SK-N-SH (cell line): Measurements from ENCODE around the gene POU6F2. TPM values are rescaled to one million over a fixed set of nuclear protein-coding genes. Genes with fewer than 3 reads are reported as not detected.

Experiments
- CTCF ChIA-PET: fragments of 300-600, 350-600 bp; formaldehyde crosslinking; extraction: SDS; loops from one replicate; lab custom pipeline; 2021; lab: Yijun Ruan, JAX
- POLR2A ChIA-PET: fragments of 350-600 bp; sonication (Branson Sonifier 250); formaldehyde crosslinking; extraction: SDS; loops from one replicate; lab custom pipeline; 2020; ENCODE audit warnings: antibody characterized with exemption, inconsistent platforms; lab: Yijun Ruan, JAX
- DNase-seq: peaks from one replicate; pipeline ENCODE4 v3.0.0; 2012
- H2AFZ ChIP-seq: fragments of 200-600 bp; sonication (generic); 2 replicates; pipeline ENCODE4 v1.8.1; 2016; ENCODE audit warnings: antibody characterized with exemption, mild to moderate bottlenecking, low read depth
- H3F3A ChIP-seq: fragments of 200-600 bp; sonication (generic); replicated peaks from 2 replicates; pipeline ENCODE3; 2016; ENCODE audit warnings: antibody characterized with exemption, mild to moderate bottlenecking; ENCODE audit not compliant: insufficient read depth
- H3K27ac ChIP-seq, 2 experiments: fragments of 200-500 bp in 1 of 2; fragments of 200-600 bp in 1 of 2; sonication (Bioruptor generic) in 1 of 2; sonication (generic), shearing (Covaris generic) in 1 of 2; 2 replicates each; pipeline versions ENCODE4 v1.5.1 to v1.6.1; 2014 to 2016; ENCODE audit warnings: low read depth in 2 of 2, inconsistent platforms in 1 of 2, low read length in 1 of 2, mild to moderate bottlenecking in 1 of 2, mixed read lengths in 1 of 2
- H3K27me3 ChIP-seq: fragments of 200-600 bp; sonication (generic), shearing (Covaris generic); 2 replicates; pipeline ENCODE4 v1.6.1; 2016; ENCODE audit warnings: mixed run types; ENCODE audit not compliant: insufficient read depth
- H3K36me3 ChIP-seq, 2 experiments: fragments of 200-500 bp in 1 of 2; fragments of 200-600 bp in 1 of 2; sonication (Bioruptor generic) in 1 of 2; sonication (generic) in 1 of 2; replicated peaks in 1 of 2; 2 replicates each; pipeline versions ENCODE3 to v1.5.1; 2014 to 2016; ENCODE audit warnings: low read length in 1 of 2, mild to moderate bottlenecking in 1 of 2; ENCODE audit not compliant: insufficient read depth in 2 of 2, control insufficient read depth in 1 of 2
- H3K4me1 ChIP-seq, 2 experiments: fragments of 200-500 bp in 1 of 2; fragments of 200-600 bp in 1 of 2; sonication (Bioruptor generic) in 1 of 2; sonication (generic), shearing (Covaris generic) in 1 of 2; 2 replicates each; pipeline versions ENCODE4 v1.5.1 to v1.6.1; 2014 to 2016; ENCODE audit warnings: low read depth in 1 of 2, low read length in 1 of 2, mixed run types in 1 of 2; ENCODE audit not compliant: insufficient read depth in 2 of 2, control insufficient read depth in 1 of 2
- H3K4me2 ChIP-seq: fragments of 200-600 bp; sonication (generic), shearing (Covaris generic); 2 replicates; pipeline ENCODE4 v1.6.1; 2017; ENCODE audit warnings: mixed run types
- H3K4me3 ChIP-seq, 2 experiments: fragments of 200-500 bp in 1 of 2; fragments of 200-600 bp in 1 of 2; sonication (Bioruptor generic) in 1 of 2; sonication (generic), shearing (Covaris generic) in 1 of 2; 2 replicates each; pipeline versions ENCODE4 v1.5.1 to v1.8.1; 2014 to 2016; ENCODE audit warnings: low read depth in 2 of 2, inconsistent platforms in 1 of 2, low read length in 1 of 2, mild to moderate bottlenecking in 1 of 2, mixed read lengths in 1 of 2, moderate library complexity in 1 of 2
- H3K79me2 ChIP-seq: fragments of 200-600 bp; sonication (generic); 2 replicates; pipeline ENCODE4 v1.8.1; 2017; ENCODE audit warnings: mild to moderate bottlenecking; ENCODE audit not compliant: insufficient read depth
- H3K9ac ChIP-seq: fragments of 200-600 bp; sonication (generic); 2 replicates; pipeline ENCODE4 v1.6.1; 2017; ENCODE audit warnings: mixed run types
- H3K9me2 ChIP-seq: fragments of 200-600 bp; sonication (generic); 2 replicates; pipeline ENCODE4 v1.6.1; 2017; ENCODE audit warnings: mixed run types
- H3K9me3 ChIP-seq: fragments of 200-600 bp; sonication (generic); 2 replicates; pipeline ENCODE4 v1.6.1; 2017; ENCODE audit warnings: mixed run types, mild to moderate bottlenecking, moderate library complexity
- H4K20me1 ChIP-seq: fragments of 200-600 bp; sonication (generic); 2 replicates; pipeline ENCODE4 v1.6.1; 2017; ENCODE audit warnings: mild to moderate bottlenecking, mixed run types; ENCODE audit not compliant: insufficient read depth
- ELF1 ChIP-seq: IDR thresholded peaks from 2 replicates; pipeline ENCODE4 v1.4.0; 2012
- FOSL2 ChIP-seq: IDR thresholded peaks from 2 replicates; pipeline ENCODE4 v1.4.0; 2012; ENCODE audit warnings: low read depth, mild to moderate bottlenecking, moderate library complexity, borderline replicate concordance
- FOXM1 ChIP-seq: IDR thresholded peaks from 2 replicates; pipeline ENCODE4 v1.4.0; 2012; ENCODE audit warnings: low read depth, mild to moderate bottlenecking
- GABPA ChIP-seq: IDR thresholded peaks from 2 replicates; pipeline ENCODE4 v1.4.0; 2012; ENCODE audit warnings: low read depth, mild to moderate bottlenecking
- GATA2 ChIP-seq: sonication (generic); formaldehyde crosslinking; IDR thresholded peaks from 2 replicates; pipeline ENCODE4 v1.5.0; 2020; ENCODE audit warnings: mild to moderate bottlenecking, missing genetic modification reagents
- JUND ChIP-seq: IDR thresholded peaks from 2 replicates; pipeline ENCODE4 v1.4.0; 2012
- MXI1 ChIP-seq: IDR thresholded peaks from 2 replicates; pipeline ENCODE4 v1.6.1; 2012; ENCODE audit warnings: mild to moderate bottlenecking, low read depth, low read length, improper control_type of control experiment
- POLR2AphosphoS5 ChIP-seq: IDR thresholded peaks from 2 replicates; pipeline ENCODE4 v1.6.1; 2012; ENCODE audit warnings: low read depth, low read length
- RXRA ChIP-seq: IDR thresholded peaks from 2 replicates; pipeline ENCODE4 v1.4.0; 2012; ENCODE audit warnings: low read depth, mild to moderate bottlenecking, borderline replicate concordance
- SMC3 ChIP-seq: IDR thresholded peaks from 2 replicates; pipeline ENCODE4 v1.6.1; 2012; ENCODE audit warnings: low read depth, low read length, improper control_type of control experiment
- TEAD4 ChIP-seq: IDR thresholded peaks from 2 replicates; pipeline ENCODE4 v1.4.0; 2012; ENCODE audit warnings: mild to moderate bottlenecking, borderline replicate concordance; ENCODE audit not compliant: insufficient read depth
- YY1 ChIP-seq: IDR thresholded peaks from 2 replicates; pipeline ENCODE4 v1.4.0; 2012; ENCODE audit warnings: low read depth, mild to moderate bottlenecking
- WGBS: methylation state at CpG from one replicate; pipeline ENCODE4 v1.1.6; 2017; ENCODE audit warnings: low lambda C conversion rate; 5-methylcytosine and 5-hydroxymethylcytosine counted together
- polyA plus RNA-seq, 3 experiments: library from polyadenylated mRNA; depleted of rRNA; stranded (reverse); fragments of >200 nt; gene quantifications; 2 replicates each; pipeline ENCODE4 v1.2.3, GENCODE V29; 2012
- TF ChIP-seq, protein P1 (sequence below): fragments of 200-600 bp; sonication (generic); IDR thresholded peaks from 2 replicates; pipeline ENCODE4 v1.6.1; 2017; ENCODE audit warnings: antibody characterized with exemption, mild to moderate bottlenecking, moderate library complexity
- TF ChIP-seq, protein P2 (sequence below): fragments of 150-350 bp; IDR thresholded peaks from 2 replicates; pipeline ENCODE4 v1.6.1; 2017; ENCODE audit warnings: antibody characterized with exemption, low read length, low read depth, borderline replicate concordance

The POU6F2 gene
- polyA plus RNA-seq, 1 of the 3 experiments (the other 2 are of a cell fraction) = under 0.01 TPM

DNA sequence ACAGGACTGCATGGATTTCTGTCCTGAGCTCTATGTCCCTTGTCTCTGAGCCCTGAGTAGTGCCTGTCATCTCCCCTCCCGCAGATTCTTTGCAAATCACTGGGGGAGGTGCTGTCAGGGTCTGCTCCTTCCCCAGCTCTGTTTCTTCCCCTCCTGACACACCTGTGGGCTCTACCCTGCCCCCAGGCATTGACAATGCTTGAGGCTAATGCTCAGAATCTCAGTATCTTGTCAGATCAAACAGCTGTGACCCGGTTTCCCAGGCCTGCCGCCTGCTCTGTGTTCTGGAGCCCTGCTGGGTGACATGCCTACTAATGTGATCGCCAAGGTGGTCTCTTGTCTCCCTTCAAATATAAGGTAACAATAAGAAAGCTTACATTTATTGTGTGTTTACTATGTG lies 209.0 kb downstream of the POU6F2 start:
- Histone ChIP-seq H3K27me3 (peaks cover 7% of the 10 kb centered on the region; the same call in 1 of the 2 replicates), H3K4me3 (no peak overlapping the region), H3K4me2 (no peak overlapping the region), H3K79me2 (no peaks in the 10 kb centered on the region), H3K9ac (no peak overlapping the region), H4K20me1 (no peaks in the 10 kb centered on the region), H2AFZ (no peak overlapping the region), H3K36me3 (no peaks in the 10 kb centered on the region), H3K27ac (no peak overlapping the region), H3K9me3 (no peaks in the 10 kb centered on the region), H3K4me1 (no peaks in the 10 kb centered on the region), H3F3A (no peaks in the 10 kb centered on the region), H3K9me2 (no peaks in the 10 kb centered on the region)
- 7% methylated on average over 4 of the region's 4 CpGs for WGBS
- DNase-seq = no peak
- CTCF ChIA-PET = no interaction called here
- TF ChIP-seq GATA2 (CRISPR knock-in tag) (no peak), FOXM1 (no peak), MXI1 (no peak), FOSL2 (no peak), TEAD4 (no peak)
- POLR2A ChIA-PET = no interaction called here

- no peak for DNase-seq
- peaks cover 7% of the 10 kb centered on the region; the same call in 1 of the 2 replicates for H3K27me3 ChIP-seq
- H3K9ac ChIP-seq = no peak overlapping the region
- no peak overlapping the region for H3K4me2 ChIP-seq
- H4K20me1 ChIP-seq = no peaks in the 10 kb centered on the region
- 0% methylated on average over 4 of the region's 4 CpGs for WGBS
- no peaks in the 10 kb centered on the region for H3K79me2 ChIP-seq
- H3K36me3 ChIP-seq = no peaks in the 10 kb centered on the region
- H3F3A ChIP-seq = no peaks in the 10 kb centered on the region
- no peak overlapping the region for H3K4me3 ChIP-seq
- H3K9me3 ChIP-seq = no peaks in the 10 kb centered on the region
- no peaks in the 10 kb centered on the region for H3K9me2 ChIP-seq
- ChIA-PET CTCF (no interaction called here), POLR2A (no interaction called here)
- H3K27ac ChIP-seq = no peak overlapping the region
- H3K4me1 ChIP-seq = no peaks in the 10 kb centered on the region
- TF ChIP-seq, protein P1, sequence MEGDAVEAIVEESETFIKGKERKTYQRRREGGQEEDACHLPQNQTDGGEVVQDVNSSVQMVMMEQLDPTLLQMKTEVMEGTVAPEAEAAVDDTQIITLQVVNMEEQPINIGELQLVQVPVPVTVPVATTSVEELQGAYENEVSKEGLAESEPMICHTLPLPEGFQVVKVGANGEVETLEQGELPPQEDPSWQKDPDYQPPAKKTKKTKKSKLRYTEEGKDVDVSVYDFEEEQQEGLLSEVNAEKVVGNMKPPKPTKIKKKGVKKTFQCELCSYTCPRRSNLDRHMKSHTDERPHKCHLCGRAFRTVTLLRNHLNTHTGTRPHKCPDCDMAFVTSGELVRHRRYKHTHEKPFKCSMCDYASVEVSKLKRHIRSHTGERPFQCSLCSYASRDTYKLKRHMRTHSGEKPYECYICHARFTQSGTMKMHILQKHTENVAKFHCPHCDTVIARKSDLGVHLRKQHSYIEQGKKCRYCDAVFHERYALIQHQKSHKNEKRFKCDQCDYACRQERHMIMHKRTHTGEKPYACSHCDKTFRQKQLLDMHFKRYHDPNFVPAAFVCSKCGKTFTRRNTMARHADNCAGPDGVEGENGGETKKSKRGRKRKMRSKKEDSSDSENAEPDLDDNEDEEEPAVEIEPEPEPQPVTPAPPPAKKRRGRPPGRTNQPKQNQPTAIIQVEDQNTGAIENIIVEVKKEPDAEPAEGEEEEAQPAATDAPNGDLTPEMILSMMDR = no peak
- TF ChIP-seq SMC3 (no peak), RXRA (no peak), JUND (no peak), ELF1 (no peak), FOSL2 (no peak), MXI1 (no peak), POLR2AphosphoS5 (no peak), YY1 (no peak), GABPA (no peak)
- TF ChIP-seq, protein P2, sequence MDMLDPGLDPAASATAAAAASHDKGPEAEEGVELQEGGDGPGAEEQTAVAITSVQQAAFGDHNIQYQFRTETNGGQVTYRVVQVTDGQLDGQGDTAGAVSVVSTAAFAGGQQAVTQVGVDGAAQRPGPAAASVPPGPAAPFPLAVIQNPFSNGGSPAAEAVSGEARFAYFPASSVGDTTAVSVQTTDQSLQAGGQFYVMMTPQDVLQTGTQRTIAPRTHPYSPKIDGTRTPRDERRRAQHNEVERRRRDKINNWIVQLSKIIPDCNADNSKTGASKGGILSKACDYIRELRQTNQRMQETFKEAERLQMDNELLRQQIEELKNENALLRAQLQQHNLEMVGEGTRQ = no peak
- no peak overlapping the region for H2AFZ ChIP-seq
Observed at GRCh38 chr7:39187130-39187529, 209.4 kb downstream of the POU6F2 start.
